ENCODE data around the gene CORT.

DNA sequence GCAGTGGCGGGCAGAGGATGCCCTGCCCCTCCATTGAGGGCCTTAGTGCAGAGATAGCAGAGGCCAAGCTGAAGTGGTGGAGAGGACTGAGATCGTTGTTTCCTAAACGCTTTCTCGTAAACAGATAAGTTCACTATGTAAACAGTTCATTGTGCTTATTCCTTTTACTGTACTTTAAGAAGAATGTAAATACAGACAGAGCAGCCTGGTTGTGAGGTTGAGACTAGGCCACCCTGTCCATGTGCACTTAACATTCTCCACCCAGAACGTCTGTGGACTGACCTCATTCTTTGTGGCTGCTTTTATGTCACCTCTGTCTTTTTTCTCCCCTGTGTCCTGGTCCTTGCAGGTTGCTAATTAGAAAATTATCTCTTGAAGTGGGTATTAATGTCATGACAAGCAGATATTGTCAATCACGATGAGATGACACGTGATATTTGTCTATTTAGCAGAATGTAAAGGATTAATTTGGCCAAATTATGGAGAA lies 11.1 kb upstream of the CORT start:
- TF ChIP-seq, protein P1, sequence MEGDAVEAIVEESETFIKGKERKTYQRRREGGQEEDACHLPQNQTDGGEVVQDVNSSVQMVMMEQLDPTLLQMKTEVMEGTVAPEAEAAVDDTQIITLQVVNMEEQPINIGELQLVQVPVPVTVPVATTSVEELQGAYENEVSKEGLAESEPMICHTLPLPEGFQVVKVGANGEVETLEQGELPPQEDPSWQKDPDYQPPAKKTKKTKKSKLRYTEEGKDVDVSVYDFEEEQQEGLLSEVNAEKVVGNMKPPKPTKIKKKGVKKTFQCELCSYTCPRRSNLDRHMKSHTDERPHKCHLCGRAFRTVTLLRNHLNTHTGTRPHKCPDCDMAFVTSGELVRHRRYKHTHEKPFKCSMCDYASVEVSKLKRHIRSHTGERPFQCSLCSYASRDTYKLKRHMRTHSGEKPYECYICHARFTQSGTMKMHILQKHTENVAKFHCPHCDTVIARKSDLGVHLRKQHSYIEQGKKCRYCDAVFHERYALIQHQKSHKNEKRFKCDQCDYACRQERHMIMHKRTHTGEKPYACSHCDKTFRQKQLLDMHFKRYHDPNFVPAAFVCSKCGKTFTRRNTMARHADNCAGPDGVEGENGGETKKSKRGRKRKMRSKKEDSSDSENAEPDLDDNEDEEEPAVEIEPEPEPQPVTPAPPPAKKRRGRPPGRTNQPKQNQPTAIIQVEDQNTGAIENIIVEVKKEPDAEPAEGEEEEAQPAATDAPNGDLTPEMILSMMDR (IDR thresholded peaks at IDR 0.05) = no peak
- no peak for TF ChIP-seq POLR2A (IDR thresholded peaks at IDR 0.05)

All from Peyer's patch (tissue), 4 donors.